GM12875 (cell line): Measurements from ENCODE around the gene EML3.
A peak's percentile ranks its signal among the peaks of the same experiment; 100 is the strongest.

Experiments used
- H3K4me3 ChIP-seq: one replicate; pipeline ENCODE4 v1.5.1; 2011; ENCODE audit warnings: low read depth, low read length, control low read depth
- TF ChIP-seq, protein P1 (sequence below): IDR thresholded peaks from 2 replicates; pipeline ENCODE4 v1.5.1; 2011; ENCODE audit warnings: low read depth, mild to moderate bottlenecking, control low read depth, inconsistent platforms, low read length, moderate library complexity, borderline replicate concordance; ENCODE audit not compliant: insufficient read depth

EML3 gene

DNA sequence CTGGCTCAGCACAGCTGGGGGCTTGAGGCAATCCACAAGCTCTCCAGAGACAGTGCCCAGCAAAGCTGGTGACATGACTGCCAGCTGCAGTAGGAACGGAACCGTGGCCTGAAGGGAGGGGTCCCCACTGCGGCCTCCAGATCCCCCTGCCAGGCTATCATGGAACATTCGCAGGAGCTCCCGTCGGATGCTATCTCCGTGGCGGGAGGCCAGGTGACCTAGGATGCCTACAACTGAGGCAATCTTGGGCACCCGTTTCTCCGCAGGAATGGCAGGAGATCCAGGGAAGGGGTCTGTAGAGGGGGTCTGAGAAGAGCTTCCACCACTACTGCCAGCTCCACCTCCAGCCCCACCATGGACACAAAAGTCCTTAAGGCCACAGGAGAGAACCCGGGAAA is 36.4 kb upstream of the EML3 start:
- no peak overlapping the region for H3K4me3 ChIP-seq
- TF ChIP-seq, protein P1, sequence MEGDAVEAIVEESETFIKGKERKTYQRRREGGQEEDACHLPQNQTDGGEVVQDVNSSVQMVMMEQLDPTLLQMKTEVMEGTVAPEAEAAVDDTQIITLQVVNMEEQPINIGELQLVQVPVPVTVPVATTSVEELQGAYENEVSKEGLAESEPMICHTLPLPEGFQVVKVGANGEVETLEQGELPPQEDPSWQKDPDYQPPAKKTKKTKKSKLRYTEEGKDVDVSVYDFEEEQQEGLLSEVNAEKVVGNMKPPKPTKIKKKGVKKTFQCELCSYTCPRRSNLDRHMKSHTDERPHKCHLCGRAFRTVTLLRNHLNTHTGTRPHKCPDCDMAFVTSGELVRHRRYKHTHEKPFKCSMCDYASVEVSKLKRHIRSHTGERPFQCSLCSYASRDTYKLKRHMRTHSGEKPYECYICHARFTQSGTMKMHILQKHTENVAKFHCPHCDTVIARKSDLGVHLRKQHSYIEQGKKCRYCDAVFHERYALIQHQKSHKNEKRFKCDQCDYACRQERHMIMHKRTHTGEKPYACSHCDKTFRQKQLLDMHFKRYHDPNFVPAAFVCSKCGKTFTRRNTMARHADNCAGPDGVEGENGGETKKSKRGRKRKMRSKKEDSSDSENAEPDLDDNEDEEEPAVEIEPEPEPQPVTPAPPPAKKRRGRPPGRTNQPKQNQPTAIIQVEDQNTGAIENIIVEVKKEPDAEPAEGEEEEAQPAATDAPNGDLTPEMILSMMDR = no peak

DNA sequence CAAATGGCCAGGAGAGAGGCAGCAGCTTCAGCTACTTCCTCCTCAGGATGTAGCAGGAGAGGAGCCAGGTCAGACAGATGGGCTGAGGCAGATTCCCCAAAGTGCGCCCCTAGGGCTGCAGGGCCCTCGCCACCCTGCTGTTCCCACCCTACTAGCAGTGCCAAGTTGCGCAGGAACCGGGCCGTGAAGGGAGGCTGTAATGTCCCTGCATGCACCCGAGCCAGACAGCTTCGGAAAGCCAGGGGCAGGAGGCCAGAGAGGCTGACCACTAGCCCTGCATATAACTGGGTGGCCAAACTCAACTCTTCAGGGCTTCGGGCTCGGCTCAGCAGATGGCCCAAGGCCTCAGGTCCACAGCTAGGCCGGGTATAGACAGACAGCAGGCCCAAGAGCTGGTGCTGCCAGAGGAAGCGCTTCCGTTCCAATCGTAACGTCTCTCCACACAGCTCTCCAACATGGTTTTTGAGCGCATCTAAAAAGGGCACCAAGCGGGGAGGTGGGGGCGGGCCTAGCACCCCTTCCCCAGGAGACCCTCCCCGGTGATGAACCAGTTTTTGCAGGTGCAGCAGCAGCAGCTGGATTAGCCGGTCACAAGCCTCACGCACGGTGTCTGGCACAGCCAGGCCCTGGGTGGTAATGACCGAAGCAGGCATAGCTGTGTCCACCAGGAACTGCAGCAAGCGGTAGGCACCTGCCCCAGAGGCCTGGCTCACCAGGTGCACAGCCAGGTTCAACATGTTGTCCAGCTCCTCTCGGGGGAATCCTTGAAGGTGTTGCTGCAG is 35.8 kb upstream of the EML3 start:
- H3K4me3 ChIP-seq = no peak overlapping the region
- TF ChIP-seq, protein P1 = no peak

DNA sequence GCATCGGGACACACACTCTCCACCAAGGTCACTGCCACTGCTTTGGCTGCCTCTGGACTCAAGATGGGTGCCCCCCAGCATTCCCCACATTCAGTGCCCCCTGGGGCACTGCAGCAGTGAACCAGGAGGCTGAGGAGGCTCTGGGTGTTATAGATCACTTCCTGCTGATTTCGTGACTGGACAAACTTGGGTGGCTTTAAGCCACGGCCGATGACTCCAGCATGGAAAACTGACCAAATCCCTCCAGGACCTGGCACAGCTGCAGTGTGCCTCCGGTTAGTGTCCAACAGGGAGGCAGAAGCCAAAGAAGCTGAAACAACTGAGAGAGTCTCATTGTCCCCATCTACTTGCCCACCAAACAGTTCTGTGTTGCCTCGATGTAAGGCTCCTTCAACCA is 35.0 kb upstream of the EML3 start:
- TF ChIP-seq, protein P1 = no peak
- H3K4me3 ChIP-seq = no peak overlapping the region

DNA sequence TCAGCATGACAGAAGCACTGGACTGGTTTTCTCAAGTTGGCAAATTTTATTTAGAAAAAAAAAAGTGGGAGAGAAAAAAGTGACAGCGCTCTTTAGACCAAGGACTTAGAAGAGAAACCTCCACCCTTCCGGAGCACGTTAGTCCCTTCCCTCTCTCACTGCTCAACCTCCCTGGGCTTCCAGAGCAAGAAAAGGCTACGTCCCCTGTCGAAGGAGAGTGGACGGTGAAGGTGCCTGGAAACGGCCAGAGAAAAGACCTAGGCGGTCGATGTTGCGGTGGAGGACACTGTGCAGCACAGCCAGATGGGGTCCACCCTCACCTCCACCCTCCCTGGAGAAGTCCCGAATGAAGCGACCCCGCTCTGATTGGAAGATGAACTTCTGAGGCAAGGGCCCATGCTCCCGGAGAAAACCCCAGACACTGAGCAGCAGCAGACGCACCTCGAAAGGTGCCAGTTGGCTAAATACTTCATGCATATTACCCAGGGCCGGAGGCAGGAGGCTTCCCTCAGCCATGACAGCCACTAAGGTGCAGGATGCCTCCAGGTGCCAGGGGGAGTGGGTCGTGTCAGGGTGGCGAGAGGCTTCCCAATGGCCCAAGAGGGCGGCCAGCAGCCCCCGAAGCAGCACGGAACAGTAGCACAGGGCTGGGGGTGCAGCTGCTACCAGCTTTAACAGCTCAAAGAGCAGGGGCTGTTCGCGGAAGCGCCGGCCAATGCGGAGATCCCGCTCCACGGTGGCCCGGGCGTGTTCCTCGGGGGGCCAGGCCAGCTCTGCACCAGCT is 34.4 kb upstream of the EML3 start:
- H3K4me3 ChIP-seq = no peak overlapping the region
- TF ChIP-seq, protein P1 = no peak

DNA sequence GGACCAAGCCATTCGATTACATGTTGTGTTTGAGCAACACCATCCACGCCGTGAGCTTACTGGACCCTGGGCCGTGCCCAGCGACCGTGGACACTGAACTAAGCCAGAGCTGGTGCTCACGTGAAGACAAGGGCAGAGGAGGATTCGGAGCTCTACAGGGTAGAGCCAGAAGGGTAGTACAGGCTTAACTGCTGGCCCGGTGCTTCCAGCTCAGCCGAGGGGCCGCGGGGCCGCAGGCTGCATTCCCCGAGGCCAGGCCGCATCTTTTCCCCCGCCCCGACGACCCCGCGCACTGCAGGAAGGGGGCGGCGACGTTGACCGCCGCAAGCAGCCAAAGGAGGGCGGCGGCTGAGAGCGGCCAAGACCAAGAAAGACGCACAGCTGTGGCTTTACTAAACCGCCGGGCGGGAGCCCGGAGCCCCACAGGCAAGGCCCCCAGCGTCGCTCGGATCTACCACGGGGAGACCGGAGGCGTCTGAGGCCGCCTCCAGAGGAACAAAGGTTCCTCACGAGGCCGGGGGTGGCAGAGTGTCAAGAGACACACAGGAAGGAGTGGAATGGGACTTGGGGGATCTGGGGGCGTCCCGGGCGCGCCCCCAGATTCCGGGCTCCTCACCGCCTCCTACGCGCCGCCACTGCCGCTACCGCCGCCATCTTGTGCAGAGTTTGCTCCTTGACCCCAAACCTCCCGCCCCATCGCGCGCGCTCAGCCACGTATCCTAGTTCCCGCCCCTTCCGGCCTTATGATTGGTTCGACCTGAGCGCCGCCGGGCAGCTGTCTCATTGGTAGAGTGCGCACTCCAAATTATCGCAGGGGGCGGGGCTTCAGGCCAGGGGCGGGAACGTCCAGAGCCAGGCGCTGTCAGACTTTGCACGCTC is 33.6 kb upstream of the EML3 start, which contains the start of gene GANAB:
TSS of gene GANAB (minus strand) at position 668 of the 879 bp plus-strand sequence. CDS start at position 654, 14 bp downstream.
- TF ChIP-seq, protein P1 = no peak

DNA sequence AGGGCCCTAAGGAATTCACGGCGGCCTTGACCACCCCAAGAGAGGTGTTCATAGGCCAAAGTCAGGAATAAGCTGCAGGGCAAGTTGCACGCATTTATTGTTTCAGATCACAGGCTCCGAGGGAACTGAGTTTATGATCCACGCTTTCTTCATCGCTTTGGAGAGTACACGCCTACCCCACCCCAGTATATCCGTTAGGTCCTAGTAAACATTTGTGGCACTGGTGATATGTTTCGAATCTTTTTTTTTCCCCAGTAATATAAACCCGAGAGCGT is 33.0 kb upstream of the EML3 start:
- H3K4me3 ChIP-seq = peak overlapping the region; percentile 91
- TF ChIP-seq, protein P1 = no peak

More for the DNA sequence above, 33.6 kb upstream of the EML3 start, which contains the start of gene GANAB:
- peak within 1 kb of the TSS; percentile 91 for H3K4me3 ChIP-seq
